ENCODE measurements around the gene SNX27. TPM values are rescaled to one million over a fixed set of nuclear protein-coding genes. Genes with fewer than 3 reads are reported as not detected.

SNX27 gene
- polyA plus RNA-seq (10.2 to 17.3 TPM (median 15.7 TPM) in 3 replicates), polyA minus RNA-seq (19.2 to 39.2 TPM (median 20.6 TPM) in 3 replicates)
- polyA plus RNA-seq (2011; ENCODE audit: low read depth): 12.4 TPM
- polyA plus RNA-seq (2011; cell fraction: cytosol; rRNA removed): 9.5 and 16.8 TPM in 2 replicates
- 21.6 and 22.5 TPM in 2 replicates for polyA plus RNA-seq (2011; cell fraction: nucleus; rRNA removed)
- polyA plus RNA-seq (2012; ENCODE audit: low replicate concordance): 8.4 and 9.4 TPM in 2 replicates
- 16.7 TPM for polyA minus RNA-seq (2011; cell fraction: cytosol; rRNA and poly(A)+ RNA removed)
- polyA minus RNA-seq (2011; cell fraction: nucleus; rRNA and poly(A)+ RNA removed): 14.8 and 33.8 TPM in 2 replicates

- dilution Hi-C loops (cut with MboI; ENCODE audit: extremely low pct_ligation_motif_present, low sequenced_read_pairs): no loop called here
- FAIRE-seq (no peak), DNase-seq (ENCODE audit: low read depth, low spot score) (peak; percentile 62)
- peak within 1 kb of the TSS; percentile 81 for H3K9ac ChIP-seq (ENCODE audit: control insufficient read depth, extremely low read depth, insufficient read depth, low read length)
- TF ChIP-seq EZH2 (IDR thresholded peaks at IDR 0.05; ENCODE audit: low read length) (no peak), CTCF (optimal IDR thresholded peaks at IDR 0.05 in 1 of 3, IDR thresholded peaks at IDR 0.05 in 1 of 3, conservative IDR thresholded peaks at IDR 0.05 in 1 of 3; ENCODE audit: extremely low read depth in 1 of 3, insufficient read depth in 2 of 3, low read length in 3 of 3) (no peak)
- H3K27me3 ChIP-seq (ENCODE audit: control insufficient read depth, extremely low read depth, insufficient read depth, low read length): no peaks in the 10 kb centered on the region
- H3K36me3 ChIP-seq (ENCODE audit: control insufficient read depth in 2 of 2, extremely low read depth in 1 of 2, insufficient read depth in 2 of 2, low read length in 2 of 2): no peaks in the 10 kb centered on the region
- H3K4me3 ChIP-seq (ENCODE audit: control insufficient read depth in 2 of 3, extremely low read depth in 1 of 3, insufficient read depth in 2 of 3, low read depth in 1 of 3, low read length in 3 of 3): peak within 1 kb of the TSS; percentile 79 to 91 (median 85)
- H3K9me1 ChIP-seq (ENCODE audit: control insufficient read depth, extremely low read depth, insufficient read depth, low read length): no peaks in the 10 kb centered on the region
- no peaks in the 10 kb centered on the region for H3K9me3 ChIP-seq (ENCODE audit: control insufficient read depth, low read depth, low read length)
- H3K4me1 ChIP-seq (ENCODE audit: control insufficient read depth, extremely low read depth, insufficient read depth, low read length): peaks cover 41% of the 10 kb centered on the region
- peak within 1 kb of the TSS; percentile 71 for H3K27ac ChIP-seq (ENCODE audit: control insufficient read depth, insufficient read depth, low read length)
- peak within 1 kb of the TSS; percentile 71 for H2AFZ ChIP-seq (ENCODE audit: control insufficient read depth, low read length)
- peak within 1 kb of the TSS; percentile 84 for H3K4me2 ChIP-seq (ENCODE audit: control insufficient read depth, extremely low read depth, insufficient read depth, low read depth, low read length)
- H3K79me2 ChIP-seq (ENCODE audit: control insufficient read depth, insufficient read depth, low read length): peaks cover 18% of the 10 kb centered on the region
- H4K20me1 ChIP-seq (ENCODE audit: control insufficient read depth, extremely low read depth, insufficient read depth, low read length): no peaks in the 10 kb centered on the region
Measured at GRCh38 chr1:151611832-151612500, at the start of gene SNX27. Gene SNX27, plus strand, starts transcription at chr1:151612050. Its CDS starts 152 bp downstream, at chr1:151612202.

GRCh38 chr1:151562661-151563060 is 49.2 kb upstream of the SNX27 start:
- H4K20me1 ChIP-seq (ENCODE audit: control insufficient read depth, extremely low read depth, insufficient read depth, low read length): peaks cover 10% of the 10 kb centered on the region

More at GRCh38 chr1:151562661-151563060, 49.2 kb upstream of the SNX27 start:
- Histone ChIP-seq H3K27ac (ENCODE audit: control insufficient read depth, insufficient read depth, low read length) (no peak overlapping the region), H3K4me1 (ENCODE audit: control insufficient read depth, extremely low read depth, insufficient read depth, low read length) (peaks cover 33% of the 10 kb centered on the region), H3K9ac (ENCODE audit: control insufficient read depth, extremely low read depth, insufficient read depth, low read length) (no peak overlapping the region), H3K36me3 (ENCODE audit: control insufficient read depth in 2 of 2, extremely low read depth in 1 of 2, insufficient read depth in 2 of 2, low read length in 2 of 2) (peaks cover 34 to 51% of the 10 kb centered on the region in 2 experiments), H3K9me1 (ENCODE audit: control insufficient read depth, extremely low read depth, insufficient read depth, low read length) (peaks cover 2% of the 10 kb centered on the region), H3K79me2 (ENCODE audit: control insufficient read depth, insufficient read depth, low read length) (peaks cover 42% of the 10 kb centered on the region), H3K27me3 (ENCODE audit: control insufficient read depth, extremely low read depth, insufficient read depth, low read length) (no peaks in the 10 kb centered on the region), H3K4me3 (ENCODE audit: control insufficient read depth in 2 of 3, extremely low read depth in 1 of 3, insufficient read depth in 2 of 3, low read depth in 1 of 3, low read length in 3 of 3) (no peak overlapping the region), H3K4me2 (ENCODE audit: control insufficient read depth, extremely low read depth, insufficient read depth, low read depth, low read length) (no peak overlapping the region), H2AFZ (ENCODE audit: control insufficient read depth, low read length) (no peak overlapping the region), H3K9me3 (ENCODE audit: control insufficient read depth, low read depth, low read length) (no peaks in the 10 kb centered on the region)
- no peak for TF ChIP-seq EZH2 (IDR thresholded peaks at IDR 0.05; ENCODE audit: low read length)
- TF ChIP-seq CTCF (optimal IDR thresholded peaks at IDR 0.05 in 1 of 3, IDR thresholded peaks at IDR 0.05 in 1 of 3, conservative IDR thresholded peaks at IDR 0.05 in 1 of 3; ENCODE audit: extremely low read depth in 1 of 3, insufficient read depth in 2 of 3, low read length in 3 of 3): no peak
- dilution Hi-C loops (cut with MboI; ENCODE audit: extremely low pct_ligation_motif_present, low sequenced_read_pairs): no loop called here
- DNase-seq (ENCODE audit: low read depth, low spot score) (no peak), FAIRE-seq (no peak)

All from keratinocyte (primary cell).